ENCODE measurements around the gene ZNF341. TPM values are rescaled to one million over a fixed set of nuclear protein-coding genes. Genes with fewer than 3 reads are reported as not detected.

ZNF341 gene
- total and polyA plus RNA-seq, 2 donors (not counting 1 experiment from before 2014, with no cell fraction given): 9.1 to 10.9 TPM

- POLR2A ChIA-PET: no interaction called here
- TF ChIP-seq EZH2 (IDR thresholded peaks at IDR 0.05; ENCODE audit: borderline replicate concordance, insufficient read depth, low read depth, low read length, poor library complexity, severe bottlenecking): no peak
- no peak for TF ChIP-seq CTCF (IDR thresholded peaks at IDR 0.05)
These were observed 108.4 kb downstream of the ZNF341 start for GRCh38 chr20:33840160-33840559.

GRCh38 chr20:33840759-33841435 is 109.1 kb downstream of the ZNF341 start:
- CTCF ChIA-PET: interaction anchor here (1.4 kb wide), 1 partner anchor 49 kb away, joined by 4 read pairs; no protein-coding TSS in a partner anchor
- Histone ChIP-seq H3K9me3 (ENCODE audit: control extremely low read depth in 1 of 3, control insufficient read depth in 2 of 3, insufficient read depth in 1 of 3, low read length in 2 of 3) (no peaks in the 10 kb centered on the region), H2AFZ (ENCODE audit: insufficient read depth, low read depth, low read length, poor library complexity, severe bottlenecking) (no peak overlapping the region), H3K27ac (ENCODE audit: low read length in 2 of 2) (no peak overlapping the region), H3K9ac (ENCODE audit: low read length) (no peak overlapping the region), H3K79me2 (ENCODE audit: control insufficient read depth, insufficient read depth, low read length) (peaks cover 100% of the 10 kb centered on the region), H3K27me3 (replicated peaks in 1 of 4; ENCODE audit: control extremely low read depth in 1 of 4, control insufficient read depth in 3 of 4, insufficient read depth in 4 of 4, low read length in 3 of 4) (no peaks in the 10 kb centered on the region), H3K4me2 (replicated peaks; ENCODE audit: low read depth, low read length, poor library complexity, severe bottlenecking) (no peak overlapping the region), H3K4me3 (ENCODE audit: control extremely low read depth in 1 of 5, extremely low read depth in 1 of 5, insufficient read depth in 1 of 5, low read depth in 2 of 5, low read length in 4 of 5) (no peak overlapping the region), H4K20me1 (ENCODE audit: control insufficient read depth, insufficient read depth, low read length, poor library complexity, severe bottlenecking) (peaks cover 99% of the 10 kb centered on the region), H3K36me3 (replicated peaks in 1 of 2; ENCODE audit: control extremely low read depth in 1 of 2, control insufficient read depth in 1 of 2, extremely low read depth in 1 of 2, insufficient read depth in 2 of 2, low read length in 1 of 2) (peaks cover 0 to 7% of the 10 kb centered on the region in 2 experiments), H3K4me1 (ENCODE audit: control insufficient read depth in 2 of 2, insufficient read depth in 2 of 2, low read length in 2 of 2) (peaks cover 66 to 78% of the 10 kb centered on the region in 2 donors)
- WGBS (ENCODE audit: insufficient coverage): 86% methylated on average over 1 of the region's 4 CpGs
- no peak for ATAC-seq (ENCODE audit: low read depth)
- H3K4me3 Mint-ChIP-seq: no peak overlapping the region
- peak overlapping the region; percentile 16 for H3K27ac Mint-ChIP-seq
- H3K9me3 Mint-ChIP-seq (ENCODE audit: insufficient read depth): no peaks in the 10 kb centered on the region
- TF ChIP-seq CTCF (IDR thresholded peaks at IDR 0.05) (no peak), EZH2 (IDR thresholded peaks at IDR 0.05; ENCODE audit: borderline replicate concordance, insufficient read depth, low read depth, low read length, poor library complexity, severe bottlenecking) (no peak)
- H3K27me3 Mint-ChIP-seq: no peaks in the 10 kb centered on the region
- POLR2A ChIA-PET: no interaction called here
- H3K4me1 Mint-ChIP-seq: peaks cover 91% of the 10 kb centered on the region
- intact Hi-C loops (cut with micrococcal nuclease): no loop called here
- DNase-seq: no peak

More at GRCh38 chr20:33840160-33840559, 108.4 kb downstream of the ZNF341 start:
- Histone ChIP-seq H3K27ac (ENCODE audit: low read length in 2 of 2) (no peak overlapping the region), H3K27me3 (replicated peaks in 1 of 4; ENCODE audit: control extremely low read depth in 1 of 4, control insufficient read depth in 3 of 4, insufficient read depth in 4 of 4, low read length in 3 of 4) (no peaks in the 10 kb centered on the region), H3K36me3 (replicated peaks in 1 of 2; ENCODE audit: control extremely low read depth in 1 of 2, control insufficient read depth in 1 of 2, extremely low read depth in 1 of 2, insufficient read depth in 2 of 2, low read length in 1 of 2) (peaks cover 0 to 8% of the 10 kb centered on the region in 2 experiments), H3K79me2 (ENCODE audit: control insufficient read depth, insufficient read depth, low read length) (peaks cover 100% of the 10 kb centered on the region), H3K4me1 (ENCODE audit: control insufficient read depth in 2 of 2, insufficient read depth in 2 of 2, low read length in 2 of 2) (peaks cover 66 to 78% of the 10 kb centered on the region in 2 donors), H3K4me3 (ENCODE audit: control extremely low read depth in 1 of 5, extremely low read depth in 1 of 5, insufficient read depth in 1 of 5, low read depth in 2 of 5, low read length in 4 of 5) (no peak overlapping the region), H3K9ac (ENCODE audit: low read length) (no peak overlapping the region), H3K9me3 (ENCODE audit: control extremely low read depth in 1 of 3, control insufficient read depth in 2 of 3, insufficient read depth in 1 of 3, low read length in 2 of 3) (no peaks in the 10 kb centered on the region), H4K20me1 (ENCODE audit: control insufficient read depth, insufficient read depth, low read length, poor library complexity, severe bottlenecking) (peaks cover 97% of the 10 kb centered on the region), H3K4me2 (replicated peaks; ENCODE audit: low read depth, low read length, poor library complexity, severe bottlenecking) (no peak overlapping the region), H2AFZ (ENCODE audit: insufficient read depth, low read depth, low read length, poor library complexity, severe bottlenecking) (no peak overlapping the region)
- CTCF ChIA-PET: interaction anchor here (0.5 to 1.4 kb wide), 2 partner anchors 48 to 107 kb away, joined by 4 to 5 read pairs; no protein-coding TSS in a partner anchor
- no peaks in the 10 kb centered on the region for H3K9me3 Mint-ChIP-seq (ENCODE audit: insufficient read depth)
- intact Hi-C loops (cut with micrococcal nuclease): no loop called here
- no peak overlapping the region for H3K27ac Mint-ChIP-seq
- no peaks in the 10 kb centered on the region for H3K27me3 Mint-ChIP-seq
- WGBS (ENCODE audit: insufficient coverage): 100% methylated on average over 4 of the region's 7 CpGs
- ATAC-seq (ENCODE audit: low read depth) (no peak), DNase-seq (no peak)
- peaks cover 93% of the 10 kb centered on the region for H3K4me1 Mint-ChIP-seq
- H3K4me3 Mint-ChIP-seq: no peak overlapping the region
